ENCODE measurements around the gene CACHD1. TPM values are rescaled to one million over a fixed set of nuclear protein-coding genes. Genes with fewer than 3 reads are reported as not detected.

Gene CACHD1
- total RNA-seq, 1 experiment from 2014 or later: 16.6 TPM

DNA sequence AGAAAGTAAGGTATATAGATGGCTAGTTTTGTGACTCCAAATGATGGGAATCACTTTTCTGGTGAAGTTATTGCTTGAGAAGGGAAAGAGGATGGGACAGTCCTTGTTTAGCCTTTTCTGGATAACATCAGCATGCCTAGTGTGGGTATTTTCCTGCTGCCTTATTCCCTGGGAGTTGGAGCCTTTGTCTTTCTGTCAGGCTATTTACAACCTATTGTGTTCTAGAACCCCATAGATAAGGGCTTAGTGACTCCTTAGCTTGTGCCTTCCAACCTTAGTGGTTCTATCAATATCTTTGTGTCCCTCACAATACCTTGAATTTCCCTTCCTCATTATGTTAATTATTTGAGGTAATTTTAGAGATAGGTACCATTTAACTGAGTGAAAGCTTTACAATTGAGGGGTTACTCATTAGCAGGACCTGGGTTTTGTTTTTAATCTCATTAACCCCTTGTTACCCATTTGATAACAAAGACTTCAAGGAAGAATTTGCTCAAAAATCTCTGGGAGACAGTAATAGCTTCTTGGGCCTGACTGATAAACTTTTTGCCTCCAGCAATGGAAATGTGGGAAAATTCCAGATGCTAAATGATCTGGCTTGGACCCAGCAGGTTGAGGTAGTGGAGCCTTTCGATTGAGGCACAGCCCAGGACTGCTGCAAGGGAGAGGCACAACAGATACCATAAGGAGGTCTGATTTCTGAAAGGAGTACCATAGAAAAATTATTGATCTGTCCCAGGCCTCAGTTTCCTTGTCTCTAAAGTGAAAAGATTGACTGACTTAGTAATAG is 49.0 kb downstream of the CACHD1 start:
- ChIA-PET CTCF (no interaction called here), POLR2A (no interaction called here)
- no peak overlapping the region for H3K4me3 ChIP-seq (ENCODE audit: low read depth, low read length)
- no peaks in the 10 kb centered on the region for H3K9me3 ChIP-seq
- H3K4me1 ChIP-seq: peaks cover 19% of the 10 kb centered on the region
- no TSS peak for BruUV-seq (replicated peaks)
- no peaks in the 10 kb centered on the region for H3K9me3 Mint-ChIP-seq (ENCODE audit: unreplicated experiment)
- intact Hi-C loops (cut with micrococcal nuclease; ENCODE audit: unreplicated experiment): no loop called here
- no peak overlapping the region for H3K27ac Mint-ChIP-seq (ENCODE audit: unreplicated experiment)
- H3K4me1 Mint-ChIP-seq (ENCODE audit: low read depth, unreplicated experiment): peaks cover 8% of the 10 kb centered on the region
- no peaks in the 10 kb centered on the region for H3K36me3 Mint-ChIP-seq (ENCODE audit: insufficient read depth, unreplicated experiment)
- TF ChIP-seq, protein P1, sequence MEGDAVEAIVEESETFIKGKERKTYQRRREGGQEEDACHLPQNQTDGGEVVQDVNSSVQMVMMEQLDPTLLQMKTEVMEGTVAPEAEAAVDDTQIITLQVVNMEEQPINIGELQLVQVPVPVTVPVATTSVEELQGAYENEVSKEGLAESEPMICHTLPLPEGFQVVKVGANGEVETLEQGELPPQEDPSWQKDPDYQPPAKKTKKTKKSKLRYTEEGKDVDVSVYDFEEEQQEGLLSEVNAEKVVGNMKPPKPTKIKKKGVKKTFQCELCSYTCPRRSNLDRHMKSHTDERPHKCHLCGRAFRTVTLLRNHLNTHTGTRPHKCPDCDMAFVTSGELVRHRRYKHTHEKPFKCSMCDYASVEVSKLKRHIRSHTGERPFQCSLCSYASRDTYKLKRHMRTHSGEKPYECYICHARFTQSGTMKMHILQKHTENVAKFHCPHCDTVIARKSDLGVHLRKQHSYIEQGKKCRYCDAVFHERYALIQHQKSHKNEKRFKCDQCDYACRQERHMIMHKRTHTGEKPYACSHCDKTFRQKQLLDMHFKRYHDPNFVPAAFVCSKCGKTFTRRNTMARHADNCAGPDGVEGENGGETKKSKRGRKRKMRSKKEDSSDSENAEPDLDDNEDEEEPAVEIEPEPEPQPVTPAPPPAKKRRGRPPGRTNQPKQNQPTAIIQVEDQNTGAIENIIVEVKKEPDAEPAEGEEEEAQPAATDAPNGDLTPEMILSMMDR (IDR thresholded peaks at IDR 0.05; ENCODE audit: insufficient read depth in 1 of 2, low read depth in 1 of 2, low read length in 1 of 2, severe bottlenecking in 1 of 2, unreplicated experiment in 1 of 2): no peak
- no peaks in the 10 kb centered on the region for H3K27me3 ChIP-seq (replicated peaks; ENCODE audit: control insufficient read depth, insufficient read depth, low read length)
- no peaks in the 10 kb centered on the region for H3K27me3 Mint-ChIP-seq (ENCODE audit: insufficient read depth, unreplicated experiment)
- no peaks in the 10 kb centered on the region for H3K36me3 ChIP-seq (ENCODE audit: control insufficient read depth, insufficient read depth, low read length)
- no peak overlapping the region for H3K4me3 Mint-ChIP-seq (ENCODE audit: unreplicated experiment)
- no peak for DNase-seq

DNA sequence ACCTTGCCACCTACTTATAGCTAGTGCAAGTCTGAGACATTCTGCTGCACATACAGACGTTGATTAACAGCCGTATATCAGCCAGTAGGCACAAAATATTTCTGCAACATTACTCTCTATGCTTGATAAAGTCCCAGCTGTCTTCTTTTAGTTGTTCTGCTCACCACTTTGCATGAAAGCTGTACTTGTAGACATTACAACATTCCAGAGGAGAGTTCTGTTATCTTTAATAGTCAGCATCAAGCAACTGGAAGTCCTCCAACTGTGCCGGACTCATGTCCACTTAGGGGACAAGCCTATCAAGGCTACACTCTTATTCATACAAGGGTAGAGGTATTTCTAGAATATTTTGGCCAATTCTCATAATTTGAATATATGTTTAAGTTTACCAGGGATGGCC is 50.0 kb downstream of the CACHD1 start:
- Mint-ChIP-seq H3K27ac (ENCODE audit: unreplicated experiment) (no peak overlapping the region), H3K27me3 (ENCODE audit: insufficient read depth, unreplicated experiment) (no peaks in the 10 kb centered on the region), H3K36me3 (ENCODE audit: insufficient read depth, unreplicated experiment) (no peaks in the 10 kb centered on the region), H3K4me1 (ENCODE audit: low read depth, unreplicated experiment) (peaks cover 8% of the 10 kb centered on the region), H3K9me3 (ENCODE audit: unreplicated experiment) (no peaks in the 10 kb centered on the region), H3K4me3 (ENCODE audit: unreplicated experiment) (no peak overlapping the region)
- Histone ChIP-seq H3K4me1 (peaks cover 14% of the 10 kb centered on the region), H3K36me3 (ENCODE audit: control insufficient read depth, insufficient read depth, low read length) (no peaks in the 10 kb centered on the region), H3K27me3 (replicated peaks; ENCODE audit: control insufficient read depth, insufficient read depth, low read length) (no peaks in the 10 kb centered on the region), H3K9me3 (no peaks in the 10 kb centered on the region), H3K4me3 (ENCODE audit: low read depth, low read length) (no peak overlapping the region)
- DNase-seq: no peak
- CTCF ChIA-PET: no interaction called here
- POLR2A ChIA-PET: no interaction called here
- BruUV-seq (replicated peaks): no TSS peak
- intact Hi-C loops (cut with micrococcal nuclease; ENCODE audit: unreplicated experiment): no loop called here
- TF ChIP-seq, protein P1 (IDR thresholded peaks at IDR 0.05; ENCODE audit: insufficient read depth in 1 of 2, low read depth in 1 of 2, low read length in 1 of 2, severe bottlenecking in 1 of 2, unreplicated experiment in 1 of 2): no peak

GRCh38 chr1:64522740-64523139 is 52.8 kb downstream of the CACHD1 start:
- no TSS peak for BruUV-seq (replicated peaks)
- no peak overlapping the region for H3K4me3 ChIP-seq (ENCODE audit: low read depth, low read length)
- Mint-ChIP-seq H3K27me3 (ENCODE audit: insufficient read depth, unreplicated experiment) (no peaks in the 10 kb centered on the region), H3K27ac (ENCODE audit: unreplicated experiment) (no peak overlapping the region), H3K4me3 (ENCODE audit: unreplicated experiment) (no peak overlapping the region), H3K4me1 (ENCODE audit: low read depth, unreplicated experiment) (peaks cover 11% of the 10 kb centered on the region), H3K36me3 (ENCODE audit: insufficient read depth, unreplicated experiment) (no peaks in the 10 kb centered on the region), H3K9me3 (ENCODE audit: unreplicated experiment) (no peaks in the 10 kb centered on the region)
- TF ChIP-seq, protein P1 (IDR thresholded peaks at IDR 0.05; ENCODE audit: insufficient read depth in 1 of 2, low read depth in 1 of 2, low read length in 1 of 2, severe bottlenecking in 1 of 2, unreplicated experiment in 1 of 2): no peak
- no peaks in the 10 kb centered on the region for H3K27me3 ChIP-seq (replicated peaks; ENCODE audit: control insufficient read depth, insufficient read depth, low read length)
- H3K36me3 ChIP-seq (ENCODE audit: control insufficient read depth, insufficient read depth, low read length): no peaks in the 10 kb centered on the region
- ChIA-PET POLR2A (no interaction called here), CTCF (no interaction called here)
- peaks cover 3% of the 10 kb centered on the region; the same call in 1 of the 2 replicates for H3K4me1 ChIP-seq
- intact Hi-C loops (cut with micrococcal nuclease; ENCODE audit: unreplicated experiment): no loop called here
- H3K9me3 ChIP-seq: no peaks in the 10 kb centered on the region
- no peak for DNase-seq
